HFF-Myc (cell line): ENCODE results near the gene CAPS.

Source experiments
- DNase-seq: peaks from one replicate; pipeline ENCODE4 v3.0.0-alpha.2; 2011; ENCODE audit warnings: low read depth; ENCODE audit errors: extremely low read depth
- H3K4me3 ChIP-seq: replicated peaks from 2 replicates; pipeline ENCODE4 v1.5.1; 2011; ENCODE audit warnings: low read depth, mild to moderate bottlenecking, control low read depth, low read length
- TF ChIP-seq, protein P1 (sequence below): IDR thresholded peaks from 2 replicates; pipeline ENCODE4 v1.5.1; 2012; ENCODE audit warnings: mild to moderate bottlenecking, low read depth, low read length, control low read depth; ENCODE audit errors: missing control alignments

CAPS gene

DNA sequence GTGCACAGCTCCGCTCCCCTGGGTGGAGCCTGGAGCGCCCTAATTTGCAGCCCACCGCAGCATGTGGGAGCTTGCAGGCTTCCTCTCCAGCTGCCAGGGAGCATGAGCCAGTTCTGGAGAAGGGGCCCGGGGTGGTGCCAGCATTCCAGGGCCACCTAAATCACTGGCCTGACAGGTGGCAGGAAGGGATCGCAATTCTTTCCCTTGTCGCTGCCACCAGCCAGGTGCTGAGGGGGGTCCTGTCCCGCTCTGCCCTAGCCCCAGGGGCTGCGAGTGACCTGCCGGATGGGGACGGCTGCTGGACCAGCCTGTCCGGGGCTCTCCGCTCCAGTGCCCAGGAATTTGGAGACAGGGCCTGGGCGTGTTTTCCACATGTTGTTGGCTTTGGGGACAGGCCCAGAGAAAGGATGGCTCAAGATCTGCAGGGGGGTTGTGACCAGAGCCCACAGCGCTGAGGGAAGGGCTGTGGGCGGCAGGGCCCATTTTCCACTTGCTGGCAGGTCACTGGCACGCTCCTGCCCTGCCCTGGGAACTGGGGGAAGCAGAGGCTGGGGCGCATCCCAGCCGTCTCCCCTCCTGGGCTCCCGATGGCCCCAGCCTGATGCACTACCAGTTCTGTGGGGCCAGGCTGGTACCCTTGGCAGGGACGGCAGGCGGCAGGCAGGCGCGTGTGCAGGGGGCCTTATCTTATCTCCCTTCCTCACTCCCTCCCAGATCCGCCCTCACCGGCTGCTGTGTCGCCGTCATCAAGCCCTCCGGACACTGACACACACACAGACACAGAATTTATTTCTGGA is 19.9 kb upstream of the CAPS start:
- TF ChIP-seq, protein P1, sequence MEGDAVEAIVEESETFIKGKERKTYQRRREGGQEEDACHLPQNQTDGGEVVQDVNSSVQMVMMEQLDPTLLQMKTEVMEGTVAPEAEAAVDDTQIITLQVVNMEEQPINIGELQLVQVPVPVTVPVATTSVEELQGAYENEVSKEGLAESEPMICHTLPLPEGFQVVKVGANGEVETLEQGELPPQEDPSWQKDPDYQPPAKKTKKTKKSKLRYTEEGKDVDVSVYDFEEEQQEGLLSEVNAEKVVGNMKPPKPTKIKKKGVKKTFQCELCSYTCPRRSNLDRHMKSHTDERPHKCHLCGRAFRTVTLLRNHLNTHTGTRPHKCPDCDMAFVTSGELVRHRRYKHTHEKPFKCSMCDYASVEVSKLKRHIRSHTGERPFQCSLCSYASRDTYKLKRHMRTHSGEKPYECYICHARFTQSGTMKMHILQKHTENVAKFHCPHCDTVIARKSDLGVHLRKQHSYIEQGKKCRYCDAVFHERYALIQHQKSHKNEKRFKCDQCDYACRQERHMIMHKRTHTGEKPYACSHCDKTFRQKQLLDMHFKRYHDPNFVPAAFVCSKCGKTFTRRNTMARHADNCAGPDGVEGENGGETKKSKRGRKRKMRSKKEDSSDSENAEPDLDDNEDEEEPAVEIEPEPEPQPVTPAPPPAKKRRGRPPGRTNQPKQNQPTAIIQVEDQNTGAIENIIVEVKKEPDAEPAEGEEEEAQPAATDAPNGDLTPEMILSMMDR, result no peak
- H3K4me3 ChIP-seq, result no peak overlapping the region
- no peak for DNase-seq

- no peak for DNase-seq
- TF ChIP-seq, protein P1, result no peak
- no peak overlapping the region for H3K4me3 ChIP-seq
Measured at GRCh38 chr19:5894704-5895349, 19.2 kb upstream of the CAPS start.

DNA sequence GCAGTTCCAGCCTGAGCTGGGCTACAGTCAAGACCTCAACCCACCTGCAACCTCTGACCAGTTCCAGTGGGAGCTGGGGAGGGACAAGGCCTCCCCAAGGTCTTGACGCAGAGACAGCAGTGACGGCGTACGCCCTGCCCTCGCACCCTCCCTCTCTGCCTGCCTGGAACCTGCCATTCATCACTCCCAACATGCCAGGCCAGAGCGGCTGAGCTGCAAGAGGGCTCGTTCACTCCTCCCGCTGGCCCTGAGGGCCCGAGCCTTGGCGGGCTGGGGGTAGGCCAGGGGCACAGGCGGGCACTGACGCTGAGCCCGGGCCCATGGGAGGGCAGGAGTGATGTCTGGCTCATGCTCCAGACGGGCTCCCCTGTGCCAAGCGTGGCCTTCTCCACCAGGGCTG is 18.6 kb upstream of the CAPS start:
- no peak overlapping the region for H3K4me3 ChIP-seq
- no peak for DNase-seq
- TF ChIP-seq, protein P1, result no peak

GRCh38 chr19:5895890-5896289 is 18.2 kb upstream of the CAPS start:
- TF ChIP-seq, protein P1, result no peak
- no peak for DNase-seq
- no peak overlapping the region for H3K4me3 ChIP-seq

GRCh38 chr19:5896365-5897076 is 17.5 kb upstream of the CAPS start:
- no peak overlapping the region for H3K4me3 ChIP-seq
- no peak for DNase-seq
- TF ChIP-seq, protein P1, result no peak

- TF ChIP-seq, protein P1, result peak; percentile 20
- no peak overlapping the region for H3K4me3 ChIP-seq
- DNase-seq, result no peak
Measured at GRCh38 chr19:5897189-5897969, 16.7 kb upstream of the CAPS start.
